K562 (cell line): ENCODE data around the gene METTL18. TPM values are rescaled to one million over a fixed set of nuclear protein-coding genes. Genes with fewer than 3 reads are reported as not detected.
A peak's percentile ranks its signal among the peaks of the same experiment; 100 is the strongest.

Source experiments
- CEBPG ChIP-seq, 3 experiments: fragments of 200-800 bp in 1 of 3; sonication (Bioruptor generic) in 1 of 3; sonication (generic) in 1 of 3; formaldehyde crosslinking in 1 of 3; IDR thresholded peaks in 2 of 3; conservative IDR thresholded peaks in 1 of 3; 2 replicates each; pipeline versions ENCODE4 v1.6.1 to v1.8.0; 2016 to 2022; ENCODE audit warnings: missing compliant biosample characterization in 2 of 3, missing genetic modification characterization in 2 of 3, mild to moderate bottlenecking in 1 of 3, missing genetic modification reagents in 1 of 3
- HES1 ChIP-seq: fragments of 450-650 bp; IDR thresholded peaks from 2 replicates; pipeline ENCODE4 v1.6.1; 2016; ENCODE audit warnings: low read depth, mild to moderate bottlenecking, moderate library complexity
- HNRNPH1 ChIP-seq: fragments of 200-400 bp; formaldehyde crosslinking; optimal IDR thresholded peaks from 2 replicates; pipeline ENCODE3; 2017; ENCODE audit warnings: low read depth, mild to moderate bottlenecking, low read length, moderate library complexity
- HOXB6 ChIP-seq: fragments of 250-450 bp; sonication (Bioruptor Pico); IDR thresholded peaks from 2 replicates; pipeline ENCODE4 v1.5.1; 2022; ENCODE audit warnings: mild to moderate bottlenecking, borderline replicate concordance
- ILF3 ChIP-seq: fragments of 450-650 bp; IDR thresholded peaks from 2 replicates; pipeline ENCODE4 v1.6.1; 2018; ENCODE audit warnings: antibody characterized with exemption, mild to moderate bottlenecking, moderate library complexity, borderline replicate concordance
- MTA3 ChIP-seq: fragments of 450-650 bp; formaldehyde crosslinking; IDR thresholded peaks from 2 replicates; pipeline ENCODE4 v1.6.1; 2017; ENCODE audit warnings: mild to moderate bottlenecking, borderline replicate concordance
- NFIX ChIP-seq: fragments of 250-450 bp; sonication (Bioruptor Pico); IDR thresholded peaks from 2 replicates; pipeline ENCODE4 v1.4.0; 2020; ENCODE audit warnings: low read depth, mild to moderate bottlenecking, moderate library complexity
- NONO ChIP-seq, 2 experiments: fragments of 200-400 bp in 1 of 2; fragments of 450-650 bp in 1 of 2; formaldehyde crosslinking in 1 of 2; IDR thresholded peaks; 2 replicates each; pipeline ENCODE4 v1.6.1; 2017; ENCODE audit warnings: low read depth in 2 of 2, mild to moderate bottlenecking in 2 of 2, moderate library complexity in 2 of 2, low read length in 1 of 2
- POLR2A ChIP-seq: fragments of 450-650 bp; conservative IDR thresholded peaks from 2 replicates; pipeline ENCODE4 v1.6.1; 2016
- RREB1 ChIP-seq: fragments of 250-450 bp; sonication (Bioruptor Pico); IDR thresholded peaks from 2 replicates; pipeline ENCODE4 v1.4.0; 2020
- SETDB1 ChIP-seq: IDR thresholded peaks from one replicate; pipeline ENCODE4 v1.6.1; 2012; ENCODE audit warnings: low read length, control low read depth, inconsistent platforms
- SRF ChIP-seq, 2 experiments: fragments of 250-450, 450-650 bp in 1 of 2; sonication (Bioruptor Pico) in 1 of 2; sonication (generic) in 1 of 2; formaldehyde crosslinking; IDR thresholded peaks; 2 replicates each; pipeline versions ENCODE4 v1.5.0 to v1.5.1; 2020 to 2022; ENCODE audit warnings: mild to moderate bottlenecking in 1 of 2, missing genetic modification reagents in 1 of 2
- ZBTB1 ChIP-seq: sonication (generic); formaldehyde crosslinking; IDR thresholded peaks from 2 replicates; pipeline ENCODE4 v1.8.1; 2023; ENCODE audit warnings: missing genetic modification reagents, low read depth, mild to moderate bottlenecking, borderline replicate concordance
- ZFX ChIP-seq: sonication (generic); formaldehyde crosslinking; IDR thresholded peaks from 2 replicates; pipeline ENCODE4 v1.8.0; 2022; ENCODE audit warnings: mild to moderate bottlenecking, missing genetic modification reagents, moderate library complexity
- ZMIZ1 ChIP-seq, 2 experiments: fragments of 150-350 bp in 1 of 2; IDR thresholded peaks; 2 replicates each; pipeline ENCODE4 v1.6.1; 2012 to 2016; ENCODE audit warnings: low read depth in 2 of 2, low read length in 2 of 2, mild to moderate bottlenecking in 1 of 2, moderate library complexity in 1 of 2
- ZNF197 ChIP-seq: fragments of 200-800 bp; sonication (Bioruptor generic); IDR thresholded peaks from 2 replicates; pipeline ENCODE4 v1.6.1; 2016; ENCODE audit warnings: low read depth, missing genetic modification characterization, missing compliant biosample characterization
- polyA plus RNA-seq, 8 experiments: library from polyadenylated mRNA; depleted of rRNA in 4 of 8; stranded (reverse) in 5 of 8; unstranded in 3 of 8; fragments of >200 nt; fragmentation: Nextera tagmentation in 2 of 8; fragmentation: Illumina TruSeq in 1 of 8; extraction: Ambion mirVana in 2 of 8; extraction: Trizol in 1 of 8; gene quantifications; 2 replicates each; pipeline versions ENCODE4 v1.2.1 to v1.2.3, GENCODE V29; 2011 to 2014; ENCODE audit warnings: inconsistent platforms in 1 of 8, missing spikeins in 1 of 8
- total RNA-seq, 7 experiments: library from RNA; depleted of rRNA in 6 of 7; stranded (reverse); fragments of >200 nt in 6 of 7; fragmentation: Illumina TruSeq in 2 of 7; extraction: Trizol in 2 of 7; gene quantifications; 2 replicates each; pipeline versions ENCODE4 v1.2.1 to v1.2.3, GENCODE V29; 2011 to 2021; ENCODE audit warnings: low replicate concordance in 1 of 7

The METTL18 gene
- total and polyA plus RNA-seq, 9 of the 15 experiments (the other 6 are each of a cell fraction or from before 2014, with no cell fraction given), result 9.5 to 40.2 (median 14.7) TPM

GRCh38 chr1:169794530-169795416 lies at the start of gene METTL18 (continued):
- TF ChIP-seq CEBPG (CRISPR knock-in tag; IDR thresholded peaks at IDR 0.05) (no peak), CEBPG (tag; conservative IDR thresholded peaks at IDR 0.05 in 1 of 2, IDR thresholded peaks at IDR 0.05 in 1 of 2) (no peak), ZMIZ1 (IDR thresholded peaks at IDR 0.05; ENCODE audit: low read depth in 2 of 2, low read length in 2 of 2) (0 out of 4 replicates have a peak, but pooled peaks of 1 of the 2 experiments have one; percentile 27), ILF3 (no peak), HOXB6 (CRISPR knock-in tag) (no peak), HES1 (no peak), ZFX (CRISPR knock-in tag) (peak; percentile 78; the same call in 1 of the 2 replicates), ZBTB1 (CRISPR knock-in tag) (no peak), SRF (CRISPR knock-in tag; IDR thresholded peaks at IDR 0.05) (no peak), NONO (IDR thresholded peaks at IDR 0.05; ENCODE audit: low read depth in 2 of 2, low read length in 1 of 2) (no peak), NFIX (CRISPR knock-in tag) (no peak), SETDB1 (no peak), HNRNPH1 (no peak), ZNF197 (no peak), POLR2A (peak; percentile 93), RREB1 (CRISPR knock-in tag) (no peak), MTA3 (peak; percentile 76; the same call in 1 of the 2 replicates)
